K562 (cell line): ENCODE data around the gene LMBR1. TPM values are rescaled to one million over a fixed set of nuclear protein-coding genes. Genes with fewer than 3 reads are reported as not detected.

ENCODE experiments used
- CTBP1 ChIP-seq: fragments of 450-650 bp; IDR thresholded peaks from 2 replicates; pipeline ENCODE4 v1.6.1; 2016; ENCODE audit warnings: borderline replicate concordance
- CXXC5 ChIP-seq: fragments of 250-450 bp; sonication (Bioruptor Pico); IDR thresholded peaks from 2 replicates; pipeline ENCODE4 v1.8.0; 2022; ENCODE audit warnings: inconsistent platforms, mild to moderate bottlenecking, moderate library complexity
- DNMT1 ChIP-seq: fragments of 450-650 bp; IDR thresholded peaks from 2 replicates; pipeline ENCODE4 v1.6.1; 2016; ENCODE audit warnings: antibody characterized with exemption, mild to moderate bottlenecking
- ETV1 ChIP-seq: fragments of 450-650 bp; conservative IDR thresholded peaks from 2 replicates; pipeline ENCODE4 v1.6.1; 2016; ENCODE audit warnings: missing genetic modification characterization, control low read depth, low read depth, missing compliant biosample characterization
- HNRNPLL ChIP-seq: fragments of 200-400 bp; formaldehyde crosslinking; IDR thresholded peaks from 2 replicates; pipeline ENCODE4 v1.6.1; 2017; ENCODE audit warnings: low read length, low read depth, mild to moderate bottlenecking; ENCODE audit not compliant: poor library complexity, severe bottlenecking
- KAT7 ChIP-seq: sonication (generic); formaldehyde crosslinking; IDR thresholded peaks from 2 replicates; pipeline ENCODE4 v1.8.0; 2022; ENCODE audit warnings: missing genetic modification reagents, mild to moderate bottlenecking, borderline replicate concordance
- KLF6 ChIP-seq: fragments of 250-450 bp; sonication (Bioruptor Pico); IDR thresholded peaks from 2 replicates; pipeline ENCODE4 v1.4.0; 2020; ENCODE audit warnings: mild to moderate bottlenecking, moderate library complexity, borderline replicate concordance
- MCM3 ChIP-seq: fragments of 450-650 bp; IDR thresholded peaks from 2 replicates; pipeline ENCODE4 v1.6.1; 2016
- MCM5 ChIP-seq: fragments of 450-650 bp; IDR thresholded peaks from 2 replicates; pipeline ENCODE4 v1.6.1; 2016; ENCODE audit warnings: low read depth
- NBN ChIP-seq: fragments of 450-650 bp; IDR thresholded peaks from 2 replicates; pipeline ENCODE4 v1.6.1; 2016; ENCODE audit warnings: low read depth, mild to moderate bottlenecking
- NCOA6 ChIP-seq: fragments of 450-650 bp; IDR thresholded peaks from 2 replicates; pipeline ENCODE4 v1.6.1; 2017; ENCODE audit warnings: mild to moderate bottlenecking
- NR2F6 ChIP-seq: fragments of 450-650 bp; formaldehyde crosslinking; IDR thresholded peaks from 2 replicates; pipeline ENCODE4 v1.4.0; 2020; ENCODE audit warnings: mild to moderate bottlenecking
- POLR2H ChIP-seq: IDR thresholded peaks from 2 replicates; pipeline ENCODE4 v1.6.1; 2016; ENCODE audit warnings: missing genetic modification characterization, low read depth, mild to moderate bottlenecking, control low read depth, missing compliant biosample characterization, moderate library complexity
- RBM15 ChIP-seq: fragments of 200-400 bp; formaldehyde crosslinking; IDR thresholded peaks from 2 replicates; pipeline ENCODE4 v1.6.1; 2018; ENCODE audit warnings: mild to moderate bottlenecking, low read length, moderate library complexity; ENCODE audit not compliant: insufficient read depth
- SOX6 ChIP-seq: fragments of 450-650 bp; IDR thresholded peaks from 2 replicates; pipeline ENCODE4 v1.6.1; 2014; ENCODE audit warnings: mild to moderate bottlenecking
- SP1 ChIP-seq: sonication (generic); formaldehyde crosslinking; IDR thresholded peaks from 2 replicates; pipeline ENCODE4 v1.8.1; 2022; ENCODE audit warnings: mild to moderate bottlenecking, missing genetic modification reagents
- SP2 ChIP-seq: IDR thresholded peaks from 2 replicates; pipeline ENCODE4 v1.6.1; 2011; ENCODE audit warnings: mild to moderate bottlenecking, low read depth, low read length, moderate library complexity; ENCODE audit not compliant: poor library complexity, severe bottlenecking; ENCODE audit errors: extremely low read depth
- SPI1 ChIP-seq: IDR thresholded peaks from 2 replicates; pipeline ENCODE4 v1.6.1; 2011; ENCODE audit warnings: low read depth, low read length, control low read depth, borderline replicate concordance
- SREBF1 ChIP-seq: fragments of 150-350 bp; IDR thresholded peaks from 2 replicates; pipeline ENCODE4 v1.6.1; 2014; ENCODE audit warnings: antibody characterized with exemption, low read depth, low read length, borderline replicate concordance
- ZKSCAN1 ChIP-seq: fragments of 150-350 bp; IDR thresholded peaks from 2 replicates; pipeline ENCODE4 v1.6.1; 2016; ENCODE audit warnings: low read depth, low read length
- ZNF232 ChIP-seq: sonication (generic); formaldehyde crosslinking; IDR thresholded peaks from 2 replicates; pipeline ENCODE4 v1.8.0; 2022; ENCODE audit warnings: mild to moderate bottlenecking, missing genetic modification reagents
- ZNF695 ChIP-seq: fragments of 450-650 bp; formaldehyde crosslinking; IDR thresholded peaks from 2 replicates; pipeline ENCODE4 v1.4.0; 2020; ENCODE audit warnings: mild to moderate bottlenecking, moderate library complexity
- ZSCAN29 ChIP-seq: fragments of 450-650 bp; IDR thresholded peaks from 2 replicates; pipeline ENCODE4 v1.6.1; 2017
- polyA plus RNA-seq, 8 experiments: library from polyadenylated mRNA; depleted of rRNA in 4 of 8; stranded (reverse) in 5 of 8; unstranded in 3 of 8; fragments of >200 nt; fragmentation: Nextera tagmentation in 2 of 8; fragmentation: Illumina TruSeq in 1 of 8; extraction: Ambion mirVana in 2 of 8; extraction: Trizol in 1 of 8; gene quantifications; 2 replicates each; pipeline versions ENCODE4 v1.2.1 to v1.2.3, GENCODE V29; 2011 to 2014; ENCODE audit warnings: inconsistent platforms in 1 of 8, missing spikeins in 1 of 8
- total RNA-seq, 7 experiments: library from RNA; depleted of rRNA in 6 of 7; stranded (reverse); fragments of >200 nt in 6 of 7; fragmentation: Illumina TruSeq in 2 of 7; extraction: Trizol in 2 of 7; gene quantifications; 2 replicates each; pipeline versions ENCODE4 v1.2.1 to v1.2.3, GENCODE V29; 2011 to 2021; ENCODE audit warnings: low replicate concordance in 1 of 7
- TF ChIP-seq, protein P1 (sequence below): sonication (generic); formaldehyde crosslinking; IDR thresholded peaks from 2 replicates; pipeline ENCODE4 v1.8.0; 2023; ENCODE audit warnings: mild to moderate bottlenecking, missing genetic modification reagents
- TF ChIP-seq, protein P2 (sequence below): sonication (generic); formaldehyde crosslinking; IDR thresholded peaks from 2 replicates; pipeline ENCODE4 v1.8.1; 2023; ENCODE audit warnings: mild to moderate bottlenecking, missing genetic modification reagents
- TF ChIP-seq, protein P3 (sequence below): sonication (generic); IDR thresholded peaks from 2 replicates; pipeline ENCODE4 v1.6.1; 2016
- TF ChIP-seq, protein P4 (sequence below): fragments of 250-450 bp; sonication (Bioruptor Pico); IDR thresholded peaks from 2 replicates; pipeline ENCODE4 v1.5.0; 2020; ENCODE audit warnings: mild to moderate bottlenecking

The LMBR1 gene
- total and polyA plus RNA-seq, 9 of the 15 experiments (the other 6 are each of a cell fraction or from before 2014, with no cell fraction given), result 7.7 to 90.0 (median 59.9) TPM

DNA sequence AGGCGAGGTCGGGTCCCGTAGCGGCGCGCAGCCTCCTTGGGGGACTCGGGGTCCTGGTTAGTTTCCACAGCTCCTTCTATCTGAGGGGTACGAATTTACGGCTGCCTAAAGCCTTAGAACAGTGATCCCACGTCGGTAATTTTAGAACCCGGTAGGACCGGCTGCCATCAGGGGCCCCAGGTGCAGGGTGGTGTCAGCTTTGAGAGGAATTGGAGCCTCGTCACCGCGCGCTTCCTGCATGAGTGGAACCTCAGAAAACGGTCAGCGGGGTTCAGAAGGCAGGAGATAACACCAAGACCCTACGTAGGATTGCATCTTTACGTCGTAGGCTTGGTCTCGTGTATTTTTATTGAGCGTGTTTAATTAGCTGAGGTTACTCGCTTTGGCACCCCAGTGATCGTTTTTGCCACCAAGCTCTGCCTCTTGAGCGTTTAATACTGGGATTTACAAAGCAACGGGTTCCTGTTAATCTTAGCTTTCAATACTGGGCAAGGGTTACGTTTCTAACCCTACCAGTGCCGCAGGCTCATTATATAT is 252.0 kb downstream of the LMBR1 start (continued):
- TF ChIP-seq SOX6 (peak; percentile 31; the same call in 1 of the 2 replicates), KLF6 (no peak), CTBP1 (peak; percentile 6; the same call in 1 of the 2 replicates), SPI1 (no peak), NCOA6 (no peak), KAT7 (no peak), MCM5 (no peak), NR2F6 (CRISPR knock-in tag) (0 out of 2 replicates have a peak, but pooled peaks have one; percentile 43), DNMT1 (no peak), NBN (peak; percentile 58; the same call in 1 of the 2 replicates), POLR2H (peak; percentile 85), ZNF695 (CRISPR knock-in tag) (0 out of 2 replicates have a peak, but pooled peaks have one; percentile 28), ETV1 (tag) (0 out of 2 replicates have a peak, but pooled peaks have one; percentile 1), ZSCAN29 (0 out of 2 replicates have a peak, but pooled peaks have one; percentile 46), RBM15 (no peak), HNRNPLL (peak; percentile 36), MCM3 (no peak), ZNF232 (no peak), SP2 (no peak), ZKSCAN1 (no peak), SREBF1 (no peak), CXXC5 (CRISPR knock-in tag) (peak; percentile 0), SP1 (CRISPR knock-in tag) (0 out of 2 replicates have a peak, but pooled peaks have one; percentile 2)
- TF ChIP-seq, protein P1, sequence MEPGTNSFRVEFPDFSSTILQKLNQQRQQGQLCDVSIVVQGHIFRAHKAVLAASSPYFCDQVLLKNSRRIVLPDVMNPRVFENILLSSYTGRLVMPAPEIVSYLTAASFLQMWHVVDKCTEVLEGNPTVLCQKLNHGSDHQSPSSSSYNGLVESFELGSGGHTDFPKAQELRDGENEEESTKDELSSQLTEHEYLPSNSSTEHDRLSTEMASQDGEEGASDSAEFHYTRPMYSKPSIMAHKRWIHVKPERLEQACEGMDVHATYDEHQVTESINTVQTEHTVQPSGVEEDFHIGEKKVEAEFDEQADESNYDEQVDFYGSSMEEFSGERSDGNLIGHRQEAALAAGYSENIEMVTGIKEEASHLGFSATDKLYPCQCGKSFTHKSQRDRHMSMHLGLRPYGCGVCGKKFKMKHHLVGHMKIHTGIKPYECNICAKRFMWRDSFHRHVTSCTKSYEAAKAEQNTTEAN (CRISPR knock-in tag), result no peak
- TF ChIP-seq, protein P2, sequence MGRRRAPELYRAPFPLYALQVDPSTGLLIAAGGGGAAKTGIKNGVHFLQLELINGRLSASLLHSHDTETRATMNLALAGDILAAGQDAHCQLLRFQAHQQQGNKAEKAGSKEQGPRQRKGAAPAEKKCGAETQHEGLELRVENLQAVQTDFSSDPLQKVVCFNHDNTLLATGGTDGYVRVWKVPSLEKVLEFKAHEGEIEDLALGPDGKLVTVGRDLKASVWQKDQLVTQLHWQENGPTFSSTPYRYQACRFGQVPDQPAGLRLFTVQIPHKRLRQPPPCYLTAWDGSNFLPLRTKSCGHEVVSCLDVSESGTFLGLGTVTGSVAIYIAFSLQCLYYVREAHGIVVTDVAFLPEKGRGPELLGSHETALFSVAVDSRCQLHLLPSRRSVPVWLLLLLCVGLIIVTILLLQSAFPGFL (CRISPR knock-in tag), result no peak
- TF ChIP-seq, protein P3, sequence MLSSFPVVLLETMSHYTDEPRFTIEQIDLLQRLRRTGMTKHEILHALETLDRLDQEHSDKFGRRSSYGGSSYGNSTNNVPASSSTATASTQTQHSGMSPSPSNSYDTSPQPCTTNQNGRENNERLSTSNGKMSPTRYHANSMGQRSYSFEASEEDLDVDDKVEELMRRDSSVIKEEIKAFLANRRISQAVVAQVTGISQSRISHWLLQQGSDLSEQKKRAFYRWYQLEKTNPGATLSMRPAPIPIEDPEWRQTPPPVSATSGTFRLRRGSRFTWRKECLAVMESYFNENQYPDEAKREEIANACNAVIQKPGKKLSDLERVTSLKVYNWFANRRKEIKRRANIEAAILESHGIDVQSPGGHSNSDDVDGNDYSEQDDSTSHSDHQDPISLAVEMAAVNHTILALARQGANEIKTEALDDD, result no peak
- TF ChIP-seq, protein P4, sequence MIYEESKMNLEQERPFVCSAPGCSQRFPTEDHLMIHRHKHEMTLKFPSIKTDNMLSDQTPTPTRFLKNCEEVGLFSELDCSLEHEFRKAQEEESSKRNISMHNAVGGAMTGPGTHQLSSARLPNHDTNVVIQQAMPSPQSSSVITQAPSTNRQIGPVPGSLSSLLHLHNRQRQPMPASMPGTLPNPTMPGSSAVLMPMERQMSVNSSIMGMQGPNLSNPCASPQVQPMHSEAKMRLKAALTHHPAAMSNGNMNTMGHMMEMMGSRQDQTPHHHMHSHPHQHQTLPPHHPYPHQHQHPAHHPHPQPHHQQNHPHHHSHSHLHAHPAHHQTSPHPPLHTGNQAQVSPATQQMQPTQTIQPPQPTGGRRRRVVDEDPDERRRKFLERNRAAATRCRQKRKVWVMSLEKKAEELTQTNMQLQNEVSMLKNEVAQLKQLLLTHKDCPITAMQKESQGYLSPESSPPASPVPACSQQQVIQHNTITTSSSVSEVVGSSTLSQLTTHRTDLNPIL, result no peak
